Measurements from ENCODE around the gene PIP4K2C. TPM values are rescaled to one million over a fixed set of nuclear protein-coding genes. Genes with fewer than 3 reads are reported as not detected.

PIP4K2C gene
- polyA plus RNA-seq, 1 experiment: 30.1 TPM

DNA sequence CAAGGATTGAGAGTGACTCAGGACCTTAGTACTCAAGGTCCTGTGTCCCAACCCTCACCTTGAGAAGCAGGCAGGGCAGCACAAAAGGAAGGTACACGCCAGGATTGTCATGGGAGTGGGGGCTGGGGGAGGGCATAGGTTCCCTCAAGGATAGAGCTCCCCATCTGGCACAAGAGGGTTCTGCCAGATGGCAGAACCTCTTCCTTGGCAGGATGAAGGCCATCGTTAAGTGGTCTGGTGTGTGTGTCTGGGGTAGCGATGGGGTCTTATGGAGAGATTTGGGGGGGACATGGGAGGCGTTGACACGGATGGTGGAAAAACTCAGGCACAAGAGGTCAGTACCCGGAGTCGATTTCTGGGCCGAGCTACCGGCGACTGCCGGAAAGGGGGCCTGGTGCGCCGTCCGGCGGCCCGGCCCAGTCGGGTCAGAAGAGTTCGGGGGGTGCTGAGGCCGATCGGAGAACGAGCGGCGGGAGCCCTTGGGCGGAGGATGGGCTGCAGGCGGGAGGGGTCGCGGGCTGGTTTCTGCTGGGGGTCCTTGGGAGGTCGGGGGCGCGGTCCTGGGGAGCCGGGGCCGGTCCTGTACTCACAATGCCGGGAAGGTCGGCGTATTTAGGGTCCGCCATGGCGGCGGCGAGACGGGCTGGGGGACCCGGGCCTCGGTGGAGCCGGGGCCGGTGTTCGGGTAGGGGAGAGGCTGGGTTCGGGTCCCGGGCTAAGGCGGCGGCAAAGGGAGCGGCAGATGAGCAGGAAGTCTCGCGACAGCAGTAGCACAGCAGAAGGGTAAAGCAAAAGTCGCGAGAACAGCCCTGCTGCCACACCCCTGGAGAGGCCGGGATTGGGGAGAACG lies 44.3 kb upstream of the PIP4K2C start, which contains the start of gene DCTN2:
DCTN2 (minus strand) TSS at position 755 of the 850 bp plus-strand sequence; CDS start at position 626, 129 bp downstream.
- ChIA-PET POLR2A (interaction anchor here (0.6 to 0.7 kb wide), 4 partner anchors 13 to 285 kb away, joined by 3 to 9 read pairs (median 3); partner anchors contain the start of gene DDIT3), CTCF (interaction anchor here (1.0 to 1.1 kb wide), 2 partner anchors 11 to 22 kb away, joined by 3 read pairs; no protein-coding TSS in a partner anchor)
- no peaks in the 10 kb centered on the region for H3K36me3 ChIP-seq (ENCODE audit: control insufficient read depth, insufficient read depth, low read length)
- H3K4me3 ChIP-seq (ENCODE audit: low read depth, low read length): peak within 1 kb of the TSS; percentile 100
- peaks cover 6% of the 10 kb centered on the region for H3K27me3 ChIP-seq (ENCODE audit: control insufficient read depth, insufficient read depth, low read length)
- TF ChIP-seq, protein P1, sequence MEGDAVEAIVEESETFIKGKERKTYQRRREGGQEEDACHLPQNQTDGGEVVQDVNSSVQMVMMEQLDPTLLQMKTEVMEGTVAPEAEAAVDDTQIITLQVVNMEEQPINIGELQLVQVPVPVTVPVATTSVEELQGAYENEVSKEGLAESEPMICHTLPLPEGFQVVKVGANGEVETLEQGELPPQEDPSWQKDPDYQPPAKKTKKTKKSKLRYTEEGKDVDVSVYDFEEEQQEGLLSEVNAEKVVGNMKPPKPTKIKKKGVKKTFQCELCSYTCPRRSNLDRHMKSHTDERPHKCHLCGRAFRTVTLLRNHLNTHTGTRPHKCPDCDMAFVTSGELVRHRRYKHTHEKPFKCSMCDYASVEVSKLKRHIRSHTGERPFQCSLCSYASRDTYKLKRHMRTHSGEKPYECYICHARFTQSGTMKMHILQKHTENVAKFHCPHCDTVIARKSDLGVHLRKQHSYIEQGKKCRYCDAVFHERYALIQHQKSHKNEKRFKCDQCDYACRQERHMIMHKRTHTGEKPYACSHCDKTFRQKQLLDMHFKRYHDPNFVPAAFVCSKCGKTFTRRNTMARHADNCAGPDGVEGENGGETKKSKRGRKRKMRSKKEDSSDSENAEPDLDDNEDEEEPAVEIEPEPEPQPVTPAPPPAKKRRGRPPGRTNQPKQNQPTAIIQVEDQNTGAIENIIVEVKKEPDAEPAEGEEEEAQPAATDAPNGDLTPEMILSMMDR (IDR thresholded peaks at IDR 0.05; ENCODE audit: insufficient read depth, low read depth, low read length): peak; percentile 34
- DNase-seq (ENCODE audit: low read depth): peak; percentile 84

DNA sequence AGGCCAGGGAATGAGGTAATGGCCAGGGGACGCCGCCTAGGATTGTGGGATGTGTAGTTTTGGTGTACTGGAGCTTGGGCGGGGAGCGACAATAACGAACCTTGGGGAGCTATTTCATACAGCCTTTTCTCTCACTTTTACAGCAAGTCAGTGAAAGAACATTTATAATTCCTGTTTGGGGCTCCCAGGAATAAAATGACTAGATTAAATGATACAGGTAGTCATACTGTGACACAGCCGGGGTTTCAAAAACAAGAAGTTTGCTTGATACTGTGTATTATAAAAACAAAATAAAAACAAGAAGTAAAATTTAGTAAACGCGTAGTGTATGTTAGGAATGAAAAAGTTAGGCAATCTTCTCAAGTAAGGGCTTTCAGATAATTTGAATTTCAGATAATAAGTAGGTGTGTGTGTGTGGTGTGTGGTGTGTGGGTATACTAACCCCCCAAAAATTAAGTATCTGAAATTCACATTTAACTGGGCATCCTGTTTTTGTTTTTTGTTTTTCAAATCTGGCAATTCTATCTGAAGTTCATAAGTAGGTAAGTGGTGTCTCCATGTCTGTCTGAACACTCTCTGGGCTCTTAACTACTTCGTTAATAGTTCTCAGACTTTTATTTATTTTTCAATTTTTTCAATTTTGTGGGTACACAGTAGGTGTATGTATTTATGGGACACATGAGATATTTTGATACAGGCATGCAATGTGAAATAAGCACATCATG lies 43.5 kb upstream of the PIP4K2C start:
- CTCF ChIA-PET: interaction anchor here (1.1 kb wide), 1 partner anchor 23 kb away, joined by 3 read pairs; no protein-coding TSS in a partner anchor
- H3K4me3 ChIP-seq (ENCODE audit: low read depth, low read length): peak overlapping the region; percentile 100

GRCh38 chr12:57548013-57548315 lies 43.0 kb upstream of the PIP4K2C start:
- ChIA-PET CTCF (no interaction called here), POLR2A (no interaction called here)
- no peaks in the 10 kb centered on the region for H3K36me3 ChIP-seq (ENCODE audit: control insufficient read depth, insufficient read depth, low read length)
- TF ChIP-seq, protein P1 (IDR thresholded peaks at IDR 0.05; ENCODE audit: insufficient read depth, low read depth, low read length): no peak
- H3K27me3 ChIP-seq (ENCODE audit: control insufficient read depth, insufficient read depth, low read length): peaks cover 6% of the 10 kb centered on the region
- no peak for DNase-seq (ENCODE audit: low read depth)
- no peak overlapping the region for H3K4me3 ChIP-seq (ENCODE audit: low read depth, low read length)

More for the DNA sequence above, 43.5 kb upstream of the PIP4K2C start:
- DNase-seq (ENCODE audit: low read depth): no peak
- H3K27me3 ChIP-seq (ENCODE audit: control insufficient read depth, insufficient read depth, low read length): peaks cover 6% of the 10 kb centered on the region
- POLR2A ChIA-PET: interaction anchor here (0.5 to 0.6 kb wide), 4 partner anchors 27 to 526 kb away, joined by 3 to 14 read pairs (median 6); partner anchors contain the start of gene DDIT3
- no peaks in the 10 kb centered on the region for H3K36me3 ChIP-seq (ENCODE audit: control insufficient read depth, insufficient read depth, low read length)
- TF ChIP-seq, protein P1 (IDR thresholded peaks at IDR 0.05; ENCODE audit: insufficient read depth, low read depth, low read length): no peak

- ChIA-PET POLR2A (no interaction called here), CTCF (no interaction called here)
- TF ChIP-seq, protein P1 (IDR thresholded peaks at IDR 0.05; ENCODE audit: insufficient read depth, low read depth, low read length): no peak
- no peaks in the 10 kb centered on the region for H3K36me3 ChIP-seq (ENCODE audit: control insufficient read depth, insufficient read depth, low read length)
- no peak for DNase-seq (ENCODE audit: low read depth)
- no peak overlapping the region for H3K4me3 ChIP-seq (ENCODE audit: low read depth, low read length)
- H3K27me3 ChIP-seq (ENCODE audit: control insufficient read depth, insufficient read depth, low read length): peaks cover 6% of the 10 kb centered on the region
Observed at GRCh38 chr12:57548488-57548887, 42.5 kb upstream of the PIP4K2C start.

Measured in BJ (cell line).